MM.1S (cell line): ENCODE results near the gene PTGR3.

ENCODE experiments used
- DNase-seq: peaks from one replicate; pipeline ENCODE4 v3.0.0-alpha.2; 2015
- H2AFZ ChIP-seq: fragments of 300-600 bp; sonication (generic); 2 replicates; pipeline ENCODE4 v1.6.0; 2016; ENCODE audit warnings: antibody characterized with exemption, low read length
- H3F3A ChIP-seq: fragments of 300-600 bp; sonication (generic); 2 replicates; pipeline ENCODE4 v1.6.1; 2016; ENCODE audit warnings: mild to moderate bottlenecking, antibody characterized with exemption, low read length, moderate library complexity, mixed read lengths; ENCODE audit not compliant: insufficient read depth
- H3K27ac ChIP-seq: fragments of 300-600 bp; sonication (generic); 2 replicates; pipeline ENCODE4 v1.5.1; 2016; ENCODE audit warnings: mild to moderate bottlenecking, low read length
- H3K27me3 ChIP-seq: fragments of 300-600 bp; sonication (generic); replicated peaks from 2 replicates; pipeline ENCODE4 v1.6.0; 2016; ENCODE audit warnings: low read length; ENCODE audit not compliant: insufficient read depth
- H3K36me3 ChIP-seq: fragments of 300-600 bp; sonication (generic); replicated peaks from 2 replicates; pipeline ENCODE4 v1.6.1; 2016; ENCODE audit warnings: mild to moderate bottlenecking, low read length, mixed read lengths; ENCODE audit not compliant: insufficient read depth
- H3K4me1 ChIP-seq: fragments of 300-600 bp; sonication (generic); 2 replicates; pipeline ENCODE4 v1.6.1; 2016; ENCODE audit warnings: low read length, mixed read lengths
- H3K4me2 ChIP-seq: fragments of 300-600 bp; sonication (generic); 2 replicates; pipeline ENCODE4 v1.6.0; 2016; ENCODE audit warnings: low read depth, low read length
- H3K4me3 ChIP-seq: fragments of 300-600 bp; sonication (generic); 2 replicates; pipeline ENCODE4 v1.5.1; 2016; ENCODE audit warnings: low read length, mixed read lengths
- H3K79me2 ChIP-seq: fragments of 300-600 bp; sonication (generic); 2 replicates; pipeline ENCODE4 v1.6.1; 2016; ENCODE audit warnings: mixed run types, low read length, mixed read lengths
- H3K9ac ChIP-seq: fragments of 300-600 bp; sonication (generic); 2 replicates; pipeline ENCODE4 v1.6.1; 2016; ENCODE audit warnings: low read length, mixed read lengths
- H3K9me2 ChIP-seq: fragments of 300-600 bp; sonication (generic); replicated peaks from 2 replicates; pipeline ENCODE4 v1.6.1; 2016; ENCODE audit warnings: mild to moderate bottlenecking, low read length, mixed read lengths; ENCODE audit not compliant: insufficient read depth
- H3K9me3 ChIP-seq: fragments of 300-600 bp; sonication (generic); replicated peaks from 2 replicates; pipeline ENCODE4 v1.6.1; 2016; ENCODE audit warnings: mild to moderate bottlenecking, low read length, mixed read lengths; ENCODE audit not compliant: insufficient read depth
- H4K20me1 ChIP-seq: fragments of 300-600 bp; sonication (generic); 2 replicates; pipeline ENCODE4 v1.6.1; 2016; ENCODE audit warnings: mild to moderate bottlenecking, low read length, moderate library complexity, mixed read lengths; ENCODE audit not compliant: insufficient read depth
- CTCF ChIP-seq: fragments of 300-600 bp; sonication (generic); IDR thresholded peaks from 2 replicates; pipeline ENCODE4 v1.5.1; 2016; ENCODE audit warnings: antibody characterized with exemption, low read length, mixed read lengths

Gene PTGR3

GRCh38 chr18:75159238-75159518 is 49.8 kb downstream of the PTGR3 start:
- Histone ChIP-seq H3K9me2 (no peaks in the 10 kb centered on the region), H3K9ac (no peak overlapping the region), H3K4me3 (no peak overlapping the region), H3K79me2 (no peaks in the 10 kb centered on the region), H3K36me3 (no peaks in the 10 kb centered on the region), H3F3A (no peaks in the 10 kb centered on the region), H3K9me3 (no peaks in the 10 kb centered on the region), H3K27ac (no peak overlapping the region), H4K20me1 (no peaks in the 10 kb centered on the region), H2AFZ (no peak overlapping the region), H3K4me1 (no peaks in the 10 kb centered on the region), H3K4me2 (no peak overlapping the region), H3K27me3 (no peaks in the 10 kb centered on the region)
- no peak for TF ChIP-seq CTCF
- no peak for DNase-seq
